RKO (cell line): ENCODE results near the gene ALDOA.

ENCODE experiments used
- DNase-seq: peaks from one replicate; pipeline ENCODE4 v3.0.0-alpha.2; 2016; ENCODE audit warnings: low spot score

The ALDOA gene

GRCh38 chr16:30116291-30117207, 51.0 kb downstream of the ALDOA start:
- no peak for DNase-seq

- no peak for DNase-seq
Measured at GRCh38 chr16:30117768-30118167, 52.2 kb downstream of the ALDOA start.

- no peak for DNase-seq
Measured at GRCh38 chr16:30119428-30119827, 53.9 kb downstream of the ALDOA start.
